Loucy (cell line): ENCODE results near the gene LAMA5.
"Not testable (repeated sequence)": the region's sequence is repeated elsewhere in the genome, so short reads cannot be mapped to it uniquely, and the experiment has no call there.

Source experiments
- H2AFZ ChIP-seq: fragments of 200-600 bp; sonication (generic); 2 replicates; pipeline ENCODE4 v1.6.0; 2016; ENCODE audit warnings: antibody characterized with exemption, mild to moderate bottlenecking, low read length, moderate library complexity
- H3F3A ChIP-seq: fragments of 200-600 bp; 2 replicates; pipeline ENCODE4 v1.6.0; 2016; ENCODE audit warnings: antibody characterized with exemption, low read depth, mild to moderate bottlenecking
- H3K27me3 ChIP-seq: fragments of 200-600 bp; sonication (generic); 2 replicates; pipeline ENCODE4 v1.6.1; 2014; ENCODE audit warnings: low read length, mild to moderate bottlenecking; ENCODE audit not compliant: insufficient read depth, poor library complexity, severe bottlenecking
- H3K36me3 ChIP-seq: fragments of 200-600 bp; sonication (generic); 2 replicates; pipeline ENCODE4 v1.6.1; 2016; ENCODE audit warnings: low read length; ENCODE audit not compliant: insufficient read depth
- H3K4me1 ChIP-seq: fragments of 200-600 bp; sonication (generic); 2 replicates; pipeline ENCODE4 v1.5.1; 2014; ENCODE audit warnings: low read length, mild to moderate bottlenecking; ENCODE audit not compliant: insufficient read depth, poor library complexity, severe bottlenecking
- H3K4me2 ChIP-seq: fragments of 200-600 bp; sonication (generic); 2 replicates; pipeline ENCODE4 v1.6.0; 2014; ENCODE audit warnings: antibody characterized with exemption, low read length, low read depth, mild to moderate bottlenecking; ENCODE audit not compliant: poor library complexity, severe bottlenecking
- H3K4me3 ChIP-seq: fragments of 200-600 bp; sonication (generic); 2 replicates; pipeline ENCODE4 v1.5.1; 2014; ENCODE audit warnings: low read length, mild to moderate bottlenecking, mixed read lengths; ENCODE audit not compliant: poor library complexity, severe bottlenecking
- H3K79me2 ChIP-seq: fragments of 200-600 bp; sonication (generic); 2 replicates; pipeline ENCODE4 v1.6.1; 2014; ENCODE audit warnings: low read length; ENCODE audit not compliant: insufficient read depth
- H3K9ac ChIP-seq: fragments of 200-600 bp; sonication (generic); 2 replicates; pipeline ENCODE4 v1.6.0; 2014; ENCODE audit warnings: mild to moderate bottlenecking, low read depth, low read length, moderate library complexity; ENCODE audit not compliant: poor library complexity, severe bottlenecking
- H3K9me2 ChIP-seq: fragments of 200-600 bp; sonication (generic); replicated peaks from 2 replicates; pipeline ENCODE4 v1.6.1; 2016; ENCODE audit warnings: low read depth, low read length, mixed read lengths
- H3K9me3 ChIP-seq: fragments of 200-600 bp; sonication (generic); 2 replicates; pipeline ENCODE4 v1.6.1; 2014; ENCODE audit warnings: mild to moderate bottlenecking, antibody characterized with exemption, low read length, low read depth; ENCODE audit not compliant: insufficient read depth
- H4K20me1 ChIP-seq: fragments of 200-600 bp; sonication (generic); 2 replicates; pipeline ENCODE4 v1.6.0; 2014; ENCODE audit warnings: antibody characterized with exemption, low read length, mild to moderate bottlenecking; ENCODE audit not compliant: insufficient read depth, poor library complexity, severe bottlenecking
- EZH2phosphoT487 ChIP-seq: fragments of 200-600 bp; IDR thresholded peaks from 2 replicates; pipeline ENCODE4 v1.6.1; 2018; ENCODE audit warnings: antibody characterized with exemption, mild to moderate bottlenecking, moderate library complexity, borderline replicate concordance
- TF ChIP-seq, protein P1 (sequence below): fragments of 200-600 bp; sonication (generic); conservative IDR thresholded peaks from 2 replicates; pipeline ENCODE4 v1.5.1; 2014; ENCODE audit warnings: mild to moderate bottlenecking, antibody characterized with exemption, low read length

Gene LAMA5

DNA sequence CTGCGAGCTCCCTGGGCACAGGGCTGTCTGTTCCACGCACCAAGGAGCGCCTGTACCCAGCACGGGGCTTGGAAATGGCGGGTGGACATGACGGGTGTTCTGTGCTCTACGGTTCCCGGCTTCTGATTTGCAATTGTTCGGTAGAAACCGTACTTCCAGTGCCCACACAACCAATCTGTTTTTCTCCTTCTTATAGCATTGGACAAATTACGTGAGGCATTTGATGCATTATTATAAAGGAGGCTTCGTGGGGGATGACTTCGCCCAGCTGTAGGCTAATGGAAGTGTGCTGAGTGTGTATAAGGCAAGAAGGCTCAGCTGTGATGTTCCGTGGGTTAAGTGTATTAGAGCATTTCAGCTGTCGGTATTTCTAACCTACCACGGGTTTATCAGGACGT is 10.0 kb upstream of the LAMA5 start:
- Histone ChIP-seq H3K4me3 (no peak overlapping the region), H3K79me2 (no peaks in the 10 kb centered on the region), H2AFZ (no peak overlapping the region), H3K36me3 (no peaks in the 10 kb centered on the region), H4K20me1 (no peaks in the 10 kb centered on the region), H3K9ac (no peak overlapping the region), H3K4me2 (no peak overlapping the region), H3K4me1 (no peaks in the 10 kb centered on the region), H3K27me3 (no peaks in the 10 kb centered on the region), H3K9me3 (no peaks in the 10 kb centered on the region), H3K9me2 (no peaks in the 10 kb centered on the region), H3F3A (no peaks in the 10 kb centered on the region)
- TF ChIP-seq EZH2phosphoT487: no peak
- TF ChIP-seq, protein P1, sequence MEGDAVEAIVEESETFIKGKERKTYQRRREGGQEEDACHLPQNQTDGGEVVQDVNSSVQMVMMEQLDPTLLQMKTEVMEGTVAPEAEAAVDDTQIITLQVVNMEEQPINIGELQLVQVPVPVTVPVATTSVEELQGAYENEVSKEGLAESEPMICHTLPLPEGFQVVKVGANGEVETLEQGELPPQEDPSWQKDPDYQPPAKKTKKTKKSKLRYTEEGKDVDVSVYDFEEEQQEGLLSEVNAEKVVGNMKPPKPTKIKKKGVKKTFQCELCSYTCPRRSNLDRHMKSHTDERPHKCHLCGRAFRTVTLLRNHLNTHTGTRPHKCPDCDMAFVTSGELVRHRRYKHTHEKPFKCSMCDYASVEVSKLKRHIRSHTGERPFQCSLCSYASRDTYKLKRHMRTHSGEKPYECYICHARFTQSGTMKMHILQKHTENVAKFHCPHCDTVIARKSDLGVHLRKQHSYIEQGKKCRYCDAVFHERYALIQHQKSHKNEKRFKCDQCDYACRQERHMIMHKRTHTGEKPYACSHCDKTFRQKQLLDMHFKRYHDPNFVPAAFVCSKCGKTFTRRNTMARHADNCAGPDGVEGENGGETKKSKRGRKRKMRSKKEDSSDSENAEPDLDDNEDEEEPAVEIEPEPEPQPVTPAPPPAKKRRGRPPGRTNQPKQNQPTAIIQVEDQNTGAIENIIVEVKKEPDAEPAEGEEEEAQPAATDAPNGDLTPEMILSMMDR: no peak

DNA sequence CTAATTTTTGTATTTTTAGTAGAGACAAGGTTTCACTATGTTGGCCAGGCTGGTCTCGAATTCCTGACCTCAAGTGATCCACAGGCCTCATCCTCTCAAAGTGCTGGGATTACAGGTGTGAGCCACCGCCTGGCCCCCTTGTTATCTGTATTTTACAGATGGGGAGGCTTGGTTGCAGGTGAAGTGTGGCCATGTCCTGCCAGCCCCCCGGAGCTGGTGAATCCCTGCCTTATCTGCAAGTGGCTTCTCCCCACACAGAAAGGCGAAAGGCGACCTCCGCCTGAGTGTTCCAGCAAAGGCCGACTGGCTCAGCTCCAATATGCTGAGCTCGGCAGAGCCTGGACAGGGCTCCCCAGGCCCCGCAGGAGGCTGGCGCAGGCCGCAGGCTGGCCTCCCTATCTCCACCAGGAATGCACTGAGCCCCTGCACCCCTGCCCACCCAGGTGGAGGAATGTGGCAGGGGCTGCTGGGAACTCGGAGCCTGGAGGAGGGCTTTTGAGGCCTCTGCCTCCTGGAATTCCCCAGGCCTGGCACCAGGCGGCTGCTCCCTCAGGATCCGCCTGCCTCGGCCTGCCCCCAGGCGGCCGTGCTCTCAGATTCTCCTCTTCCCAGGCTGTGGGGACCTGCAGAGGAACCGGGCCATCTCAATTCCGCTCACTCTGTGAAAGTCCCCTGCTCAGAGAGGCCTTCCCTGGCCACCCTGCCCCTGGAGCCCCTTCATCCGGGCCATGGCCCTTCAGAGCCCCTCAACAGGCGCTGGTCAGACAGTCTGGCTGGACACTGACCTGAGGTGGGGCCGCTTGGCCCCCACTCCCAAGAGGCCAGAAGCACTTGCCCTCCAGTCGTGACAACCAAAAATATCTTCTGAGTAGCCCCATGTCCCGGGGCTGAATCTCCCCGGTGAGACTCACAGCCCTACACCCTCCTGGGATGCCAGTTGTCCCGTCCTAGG is 9.3 kb upstream of the LAMA5 start:
- no peak overlapping the region for H3K4me2 ChIP-seq
- no peaks in the 10 kb centered on the region for H3K9me3 ChIP-seq
- H3K79me2 ChIP-seq: no peaks in the 10 kb centered on the region
- no peaks in the 10 kb centered on the region for H3K9me2 ChIP-seq
- no peak overlapping the region for H3K4me3 ChIP-seq
- H3K4me1 ChIP-seq: no peaks in the 10 kb centered on the region
- H3K27me3 ChIP-seq: no peaks in the 10 kb centered on the region
- no peak overlapping the region for H2AFZ ChIP-seq
- no peaks in the 10 kb centered on the region for H4K20me1 ChIP-seq
- H3K9ac ChIP-seq: no peak overlapping the region
- TF ChIP-seq EZH2phosphoT487: no peak
- TF ChIP-seq, protein P1: no peak
- no peaks in the 10 kb centered on the region for H3F3A ChIP-seq
- no peaks in the 10 kb centered on the region for H3K36me3 ChIP-seq

DNA sequence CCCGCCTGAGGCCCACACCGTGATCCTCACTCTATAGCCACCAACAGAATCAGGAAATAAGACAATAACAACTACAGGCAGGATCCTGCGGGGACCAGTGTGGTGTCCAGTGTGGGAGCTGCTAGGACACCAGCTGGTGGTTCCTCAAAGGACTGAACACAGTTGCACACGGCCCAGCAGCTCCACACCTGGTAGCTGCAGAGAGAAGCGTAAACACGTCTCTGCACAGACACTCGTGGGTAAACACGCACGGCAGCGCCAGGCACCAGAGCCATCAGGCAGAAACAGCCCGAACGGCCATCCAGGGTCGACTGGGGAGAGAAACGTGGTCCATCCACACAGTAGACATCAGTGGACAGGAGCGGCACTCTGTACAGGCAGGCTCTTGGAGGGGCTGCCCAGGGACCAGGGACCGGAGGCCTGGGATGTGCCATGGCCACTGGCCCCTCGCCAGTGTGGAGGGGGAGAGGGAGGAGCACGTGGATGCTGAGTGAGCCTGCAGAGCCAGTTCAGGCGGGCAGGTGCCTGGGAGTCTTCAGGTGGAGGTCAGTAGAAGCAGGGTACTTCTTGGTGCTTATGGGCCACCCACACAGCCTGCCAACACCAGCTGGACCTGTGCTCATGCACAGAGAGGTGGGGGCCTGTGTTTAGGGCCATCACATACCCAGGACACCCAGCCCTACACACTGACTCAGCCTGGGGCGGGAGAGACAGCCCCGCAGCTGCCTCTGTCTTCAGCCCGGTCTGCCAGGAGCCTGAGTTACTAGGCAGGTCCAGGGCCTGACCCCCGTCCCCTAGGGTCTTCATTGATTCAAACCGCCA is 7.4 kb upstream of the LAMA5 start:
- Histone ChIP-seq H3K4me1 (no peaks in the 10 kb centered on the region), H2AFZ (no peak overlapping the region), H3K79me2 (no peaks in the 10 kb centered on the region), H3K9ac (no peak overlapping the region), H3K9me2 (no peaks in the 10 kb centered on the region), H4K20me1 (no peaks in the 10 kb centered on the region), H3F3A (no peaks in the 10 kb centered on the region), H3K9me3 (no peaks in the 10 kb centered on the region), H3K4me3 (no peak overlapping the region), H3K27me3 (no peaks in the 10 kb centered on the region), H3K4me2 (no peak overlapping the region), H3K36me3 (no peaks in the 10 kb centered on the region)
- TF ChIP-seq, protein P1: no peak
- TF ChIP-seq EZH2phosphoT487: no peak

DNA sequence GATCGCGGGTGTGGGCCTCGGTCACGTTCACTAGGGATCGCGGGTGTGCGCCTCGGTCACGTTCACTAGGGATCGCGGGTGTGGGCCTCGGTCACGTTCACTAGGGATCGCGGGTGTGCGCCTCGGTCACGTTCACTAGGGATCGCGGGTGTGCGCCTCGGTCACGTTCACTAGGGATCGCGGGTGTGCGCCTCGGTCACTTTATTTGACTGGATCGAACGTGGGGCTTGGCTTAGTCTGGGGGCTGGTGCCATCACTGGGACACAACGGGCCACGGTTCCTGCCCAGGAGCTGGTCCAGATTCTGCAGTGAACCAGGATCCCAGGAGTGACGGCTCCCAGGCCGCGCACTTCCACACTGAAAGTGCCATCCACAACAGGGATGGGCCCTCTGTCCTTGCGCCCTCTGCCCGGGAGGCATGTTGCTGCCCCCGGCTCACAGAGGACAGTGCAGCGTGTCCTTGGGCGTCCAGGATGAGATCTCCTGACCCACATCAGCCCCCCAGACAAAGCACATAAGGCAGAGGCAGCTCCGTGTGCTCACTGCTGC is 6.6 kb upstream of the LAMA5 start:
- not testable (repeated sequence) for H3K4me1 ChIP-seq, H3K9ac ChIP-seq

More for the DNA sequence above, 6.6 kb upstream of the LAMA5 start:
- not testable (repeated sequence) for H3K9me3 ChIP-seq, H3F3A ChIP-seq, H3K4me2 ChIP-seq, H2AFZ ChIP-seq, H3K9me2 ChIP-seq, H3K79me2 ChIP-seq, H4K20me1 ChIP-seq, H3K4me3 ChIP-seq, H3K27me3 ChIP-seq, H3K36me3 ChIP-seq
